Mesendoderm (in vitro differentiated cells): ENCODE measurements around the gene C10orf53.

ENCODE experiments used
- DNase-seq: peaks from one replicate; pipeline ENCODE4 v3.0.0; 2013
- H2AK5ac ChIP-seq: 2 replicates; pipeline ENCODE4 v1.6.1; 2013; ENCODE audit warnings: low read length, inconsistent platforms
- H2BK120ac ChIP-seq: 2 replicates; pipeline ENCODE4 v1.6.1; 2013; ENCODE audit warnings: low read depth, mild to moderate bottlenecking, low read length, moderate library complexity, mixed read lengths
- H2BK15ac ChIP-seq: replicated peaks from 2 replicates; pipeline ENCODE4 v1.6.1; 2013; ENCODE audit warnings: low read depth, mild to moderate bottlenecking, moderate library complexity
- H2BK5ac ChIP-seq: 2 replicates; pipeline ENCODE4 v1.6.1; 2013; ENCODE audit warnings: low read length, inconsistent platforms
- H3K18ac ChIP-seq: 2 replicates; pipeline ENCODE4 v1.6.1; 2013; ENCODE audit warnings: mild to moderate bottlenecking, low read length, mixed read lengths
- H3K23ac ChIP-seq: one replicate; pipeline ENCODE4 v1.6.1; 2013; ENCODE audit warnings: low read length
- H3K27ac ChIP-seq: 2 replicates; pipeline ENCODE4 v1.5.1; 2013; ENCODE audit warnings: low read depth, mild to moderate bottlenecking, inconsistent platforms, low read length, moderate library complexity
- H3K27me3 ChIP-seq: 2 replicates; pipeline ENCODE4 v1.6.1; 2013; ENCODE audit warnings: low read length, control low read depth, mild to moderate bottlenecking, inconsistent platforms; ENCODE audit not compliant: insufficient read depth, poor library complexity
- H3K36me3 ChIP-seq: 2 replicates; pipeline ENCODE4 v1.6.1; 2013; ENCODE audit warnings: low read length, inconsistent platforms; ENCODE audit not compliant: control insufficient read depth, insufficient read depth
- H3K4ac ChIP-seq: one replicate; pipeline ENCODE4 v1.6.1; 2013; ENCODE audit warnings: low read depth, mild to moderate bottlenecking, low read length, moderate library complexity
- H3K4me1 ChIP-seq: 2 replicates; pipeline ENCODE4 v1.6.1; 2013; ENCODE audit warnings: low read depth, low read length, inconsistent platforms; ENCODE audit not compliant: control insufficient read depth
- H3K4me2 ChIP-seq: 2 replicates; pipeline ENCODE4 v1.6.1; 2013; ENCODE audit warnings: low read length
- H3K4me3 ChIP-seq: 2 replicates; pipeline ENCODE4 v1.5.1; 2013; ENCODE audit warnings: mild to moderate bottlenecking, low read length
- H3K56ac ChIP-seq: one replicate; pipeline ENCODE4 v1.6.1; 2013; ENCODE audit warnings: low read length
- H3K79me1 ChIP-seq: 2 replicates; pipeline ENCODE4 v1.6.1; 2013; ENCODE audit warnings: low read length, inconsistent platforms
- H3K79me2 ChIP-seq: 2 replicates; pipeline ENCODE4 v1.6.1; 2013; ENCODE audit warnings: mild to moderate bottlenecking, low read length; ENCODE audit not compliant: control insufficient read depth, insufficient read depth
- H3K9ac ChIP-seq: 2 replicates; pipeline ENCODE4 v1.6.1; 2013; ENCODE audit warnings: low read length, inconsistent platforms
- H4K5ac ChIP-seq: one replicate; pipeline ENCODE4 v1.6.1; 2013; ENCODE audit warnings: low read length
- H4K8ac ChIP-seq: one replicate; pipeline ENCODE4 v1.6.1; 2013; ENCODE audit warnings: low read depth, mild to moderate bottlenecking, control low read depth, low read length, moderate library complexity
- WGBS: extraction: QIAGEN DNeasy Blood & Tissue Kit; methylation state at CpG from one replicate; pipeline ENCODE4 v1.1.7; 2013; ENCODE audit warnings: low lambda C conversion rate, missing lambda C conversion rate; ENCODE audit not compliant: insufficient coverage; ENCODE audit errors: extremely low coverage; 5-methylcytosine and 5-hydroxymethylcytosine counted together

Gene C10orf53

DNA sequence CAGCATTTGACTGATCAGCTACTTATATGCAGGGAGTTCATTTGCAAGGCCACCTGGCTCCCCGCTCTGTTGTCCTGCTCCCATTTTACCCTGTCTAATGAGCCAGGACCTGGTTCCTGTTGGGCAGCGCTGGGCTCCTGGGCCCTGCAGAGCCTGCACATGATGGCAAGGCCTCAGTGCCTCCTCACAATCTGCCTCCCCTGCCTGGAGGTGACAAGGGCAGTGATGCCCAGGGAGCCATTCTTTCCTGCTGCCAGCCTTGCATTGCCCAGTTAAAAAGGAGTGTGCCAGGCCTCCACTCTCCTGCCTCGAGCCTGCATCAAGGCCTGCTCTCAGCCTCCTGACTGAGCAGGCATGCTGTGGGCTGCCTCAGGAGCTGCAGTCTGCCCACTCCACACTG lies 37.1 kb upstream of the C10orf53 start:
- Histone ChIP-seq H2BK5ac (no peak overlapping the region), H3K27ac (no peak overlapping the region), H3K18ac (no peak overlapping the region), H2AK5ac (no peak overlapping the region), H3K79me1 (no peaks in the 10 kb centered on the region), H3K23ac (no peak overlapping the region), H3K4me1 (no peaks in the 10 kb centered on the region), H3K27me3 (no peaks in the 10 kb centered on the region), H4K8ac (no peak overlapping the region), H3K4me3 (no peak overlapping the region), H3K9ac (no peak overlapping the region), H4K5ac (no peak overlapping the region), H2BK15ac (no peak overlapping the region), H3K36me3 (no peaks in the 10 kb centered on the region), H3K4me2 (no peak overlapping the region), H3K4ac (no peak overlapping the region), H2BK120ac (no peak overlapping the region), H3K56ac (no peak overlapping the region), H3K79me2 (no peaks in the 10 kb centered on the region)
- WGBS, result no CpG with 5 or more reads among the region's 3 CpGs
- DNase-seq, result no peak

DNA sequence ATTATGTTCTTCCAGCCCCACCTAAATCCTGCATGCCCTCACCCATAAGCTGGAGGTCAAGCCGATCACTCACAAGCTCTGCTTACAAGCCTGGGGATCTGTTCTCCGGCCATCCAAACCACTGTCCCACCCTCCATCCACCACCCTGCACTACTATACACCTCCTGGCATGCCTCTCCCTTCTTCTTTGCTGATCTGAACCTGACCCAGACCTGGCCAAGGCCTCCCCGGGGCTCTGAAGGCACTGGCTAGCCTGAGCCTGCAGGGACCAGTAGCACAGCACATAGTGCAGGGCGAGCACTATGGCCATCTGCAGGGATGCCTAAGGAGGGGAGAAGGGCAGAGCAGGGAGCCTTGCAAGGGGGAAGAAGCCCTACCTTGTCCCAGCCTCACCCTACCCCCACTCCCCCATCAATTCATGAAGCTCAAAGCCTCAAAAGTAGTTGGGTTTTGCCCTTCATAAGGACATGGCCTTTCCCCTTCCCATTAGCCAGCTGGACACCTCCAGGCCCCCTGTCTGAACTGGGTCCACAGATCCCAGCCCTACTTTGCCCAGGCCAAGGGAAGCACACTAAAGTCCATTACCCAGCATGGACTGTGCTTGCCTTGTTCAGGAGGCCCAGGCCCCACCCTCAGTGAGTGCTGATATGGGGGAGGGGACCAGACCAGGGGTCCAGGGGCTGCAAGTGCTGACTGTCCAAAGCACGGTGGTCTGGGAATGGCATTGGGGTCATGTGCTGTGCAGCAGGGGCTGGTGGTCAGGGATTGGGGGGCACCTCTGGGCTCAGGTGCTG lies 36.0 kb upstream of the C10orf53 start:
- Histone ChIP-seq H3K4ac (no peak overlapping the region), H2BK5ac (no peak overlapping the region), H3K9ac (no peak overlapping the region), H3K79me2 (no peaks in the 10 kb centered on the region), H3K4me2 (no peak overlapping the region), H2BK15ac (no peak overlapping the region), H3K23ac (no peak overlapping the region), H2AK5ac (no peak overlapping the region), H3K27ac (no peak overlapping the region), H3K4me1 (no peaks in the 10 kb centered on the region), H3K36me3 (no peaks in the 10 kb centered on the region), H3K79me1 (no peaks in the 10 kb centered on the region), H3K56ac (no peak overlapping the region), H3K18ac (no peak overlapping the region), H3K4me3 (no peak overlapping the region), H4K5ac (no peak overlapping the region), H4K8ac (no peak overlapping the region), H2BK120ac (no peak overlapping the region), H3K27me3 (no peaks in the 10 kb centered on the region)
- no CpG with 5 or more reads among the region's 5 CpGs for WGBS
- no peak for DNase-seq

DNA sequence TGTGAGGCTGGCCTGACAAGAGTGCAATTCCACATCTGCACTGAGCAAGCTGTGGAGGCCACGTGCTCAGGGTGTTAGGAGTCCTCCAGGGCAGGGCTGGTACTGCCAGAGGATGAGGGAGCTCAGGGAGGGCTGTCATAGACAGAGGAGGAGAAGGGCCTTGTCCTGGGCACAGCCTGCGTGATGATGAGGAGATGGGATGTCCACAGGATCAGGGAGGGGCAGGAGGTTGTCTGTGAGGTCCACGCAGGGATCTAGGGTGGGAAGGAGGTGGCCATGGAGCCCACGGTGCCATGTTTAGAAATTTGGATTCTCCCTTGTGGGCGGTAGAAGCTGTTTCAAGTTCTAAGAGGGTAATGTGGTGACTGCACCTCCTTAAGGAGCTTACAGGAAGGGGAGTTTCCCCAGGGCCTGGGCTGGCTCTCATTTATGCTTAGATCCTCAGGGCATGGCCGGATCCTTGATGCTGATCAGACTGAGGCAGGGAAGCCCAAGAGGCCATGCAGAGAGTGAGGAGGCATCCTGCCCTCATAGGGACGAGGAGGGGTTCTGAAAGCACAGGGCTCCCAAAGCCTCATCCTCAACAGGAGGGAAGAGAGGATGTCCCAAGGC lies 35.3 kb upstream of the C10orf53 start:
- H3K4ac ChIP-seq, result no peak overlapping the region
- H3K18ac ChIP-seq, result no peak overlapping the region
- no peaks in the 10 kb centered on the region for H3K4me1 ChIP-seq
- H4K8ac ChIP-seq, result no peak overlapping the region
- no peak overlapping the region for H2BK5ac ChIP-seq
- DNase-seq, result no peak
- H2BK120ac ChIP-seq, result no peak overlapping the region
- no peak overlapping the region for H3K27ac ChIP-seq
- H4K5ac ChIP-seq, result no peak overlapping the region
- no peak overlapping the region for H3K56ac ChIP-seq
- no peak overlapping the region for H3K4me3 ChIP-seq
- H3K9ac ChIP-seq, result no peak overlapping the region
- H3K4me2 ChIP-seq, result no peak overlapping the region
- H3K23ac ChIP-seq, result no peak overlapping the region
- WGBS, result no CpG with 5 or more reads among the region's 7 CpGs
- H3K27me3 ChIP-seq, result no peaks in the 10 kb centered on the region
- no peaks in the 10 kb centered on the region for H3K79me1 ChIP-seq
- H2AK5ac ChIP-seq, result no peak overlapping the region
- H3K79me2 ChIP-seq, result no peaks in the 10 kb centered on the region
- no peak overlapping the region for H2BK15ac ChIP-seq
- no peaks in the 10 kb centered on the region for H3K36me3 ChIP-seq

DNA sequence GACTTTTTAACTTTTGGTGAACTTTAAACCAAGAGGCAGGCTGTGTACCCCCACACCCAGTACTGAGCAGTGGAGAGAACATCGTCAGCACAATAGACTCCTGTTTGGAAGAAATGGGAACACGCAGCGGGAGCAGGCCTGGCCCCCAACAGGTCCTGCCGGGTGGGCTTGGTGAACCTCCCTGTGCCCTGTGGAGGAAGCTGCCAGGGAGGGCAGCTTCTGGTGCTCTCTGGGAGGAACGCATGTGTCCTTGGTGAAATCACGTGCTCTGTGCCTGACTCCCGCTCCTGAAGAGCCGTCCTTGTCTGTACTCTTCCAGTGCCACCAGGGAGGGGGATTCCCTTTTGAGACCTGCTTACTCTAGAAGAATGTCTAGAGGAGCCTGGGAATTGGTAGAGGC lies 34.0 kb upstream of the C10orf53 start:
- Histone ChIP-seq H3K18ac (no peak overlapping the region), H3K23ac (no peak overlapping the region), H2BK5ac (no peak overlapping the region), H3K56ac (no peak overlapping the region), H3K27me3 (no peaks in the 10 kb centered on the region), H2BK120ac (no peak overlapping the region), H3K79me1 (no peaks in the 10 kb centered on the region), H4K5ac (no peak overlapping the region), H4K8ac (no peak overlapping the region), H3K4me3 (no peak overlapping the region), H3K4me2 (no peak overlapping the region), H3K36me3 (no peaks in the 10 kb centered on the region), H2BK15ac (no peak overlapping the region), H3K9ac (no peak overlapping the region), H3K4me1 (no peaks in the 10 kb centered on the region), H3K27ac (no peak overlapping the region), H3K4ac (no peak overlapping the region), H2AK5ac (no peak overlapping the region), H3K79me2 (no peaks in the 10 kb centered on the region)
- no peak for DNase-seq
- no CpG with 5 or more reads among the region's 8 CpGs for WGBS

DNA sequence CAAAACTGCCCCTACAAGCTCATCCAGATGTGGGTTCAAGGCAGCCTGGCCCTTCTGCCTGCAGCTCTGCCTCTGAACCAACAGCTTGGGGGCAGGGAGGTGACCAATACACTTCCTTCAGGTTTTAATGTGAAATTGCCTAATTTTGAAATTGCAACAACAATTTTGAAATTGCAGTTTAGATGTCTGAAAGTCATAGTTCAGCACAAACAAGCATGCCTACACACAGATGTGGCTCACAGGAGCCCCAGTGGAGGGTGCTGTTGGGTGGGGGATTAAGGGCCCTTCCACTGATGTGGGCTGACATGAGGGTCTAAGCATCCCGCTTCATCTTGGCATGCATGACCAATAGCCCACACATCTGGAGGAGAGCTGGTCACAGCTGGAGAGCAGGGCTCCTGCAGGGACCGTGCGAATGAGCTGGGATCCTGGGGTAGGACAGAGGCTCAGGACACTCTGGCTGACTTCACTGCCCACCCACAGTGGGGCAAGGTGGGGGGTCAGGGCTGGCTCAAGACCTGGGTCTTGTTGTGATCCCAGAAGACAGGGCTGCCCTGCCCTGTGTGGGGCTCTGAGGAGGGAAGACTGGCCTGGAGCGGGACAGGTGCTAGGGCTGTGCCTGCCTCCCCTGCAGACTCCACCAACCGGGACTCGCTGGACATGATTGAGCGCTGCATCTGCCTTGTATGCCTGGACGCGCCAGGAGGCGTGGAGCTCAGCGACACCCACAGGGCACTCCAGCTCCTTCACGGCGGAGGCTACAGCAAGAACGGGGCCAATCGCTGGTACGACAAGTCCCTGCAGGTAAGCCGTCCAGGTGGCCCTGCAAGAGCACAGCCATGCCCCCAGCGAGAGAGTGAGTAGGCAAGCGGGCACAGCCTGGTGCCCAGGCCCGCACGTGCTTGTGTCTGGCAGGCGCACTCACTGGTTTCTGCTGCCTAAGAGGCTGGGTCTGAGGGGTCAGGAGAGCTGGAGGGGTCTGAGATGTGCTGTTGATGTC lies 33.3 kb upstream of the C10orf53 start:
- Histone ChIP-seq H3K23ac (no peak overlapping the region), H3K9ac (no peak overlapping the region), H3K4ac (no peak overlapping the region), H2BK5ac (no peak overlapping the region), H3K4me1 (no peaks in the 10 kb centered on the region), H2AK5ac (no peak overlapping the region), H3K56ac (no peak overlapping the region), H4K8ac (no peak overlapping the region), H3K36me3 (no peaks in the 10 kb centered on the region), H2BK15ac (no peak overlapping the region), H3K27ac (no peak overlapping the region), H4K5ac (no peak overlapping the region), H3K27me3 (no peaks in the 10 kb centered on the region), H3K4me3 (no peak overlapping the region), H3K79me2 (no peaks in the 10 kb centered on the region), H3K18ac (no peak overlapping the region), H3K79me1 (no peaks in the 10 kb centered on the region), H2BK120ac (no peak overlapping the region), H3K4me2 (no peak overlapping the region)
- no CpG with 5 or more reads among the region's 22 CpGs for WGBS
- no peak for DNase-seq
